Measurements from ENCODE around the gene ARL8A.

The ARL8A gene

DNA sequence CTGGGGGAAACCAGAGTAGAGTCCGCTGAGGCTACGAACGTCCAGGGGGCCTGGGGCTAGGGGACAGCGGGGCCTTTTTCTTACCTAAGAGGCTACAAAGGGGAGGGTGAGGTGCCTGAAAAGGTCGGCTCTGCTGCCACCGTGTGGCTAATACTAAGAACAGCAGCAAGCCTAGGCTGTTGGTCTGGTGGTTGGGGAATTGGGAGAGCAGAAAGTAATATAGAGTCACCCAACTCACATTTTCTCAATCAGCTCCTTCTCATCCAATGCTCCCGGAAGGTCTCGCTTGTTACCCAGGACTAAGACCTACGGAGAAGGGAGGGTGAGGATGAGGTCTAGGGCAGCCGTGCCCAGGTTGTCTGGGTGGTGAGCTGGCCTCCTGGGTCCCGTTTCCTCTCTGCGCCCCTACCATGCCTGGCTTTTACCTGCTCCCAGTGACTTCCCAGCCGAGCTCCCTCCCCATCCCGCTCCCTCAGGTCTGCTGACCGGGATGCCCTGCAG is 9.3 kb downstream of the ARL8A start:
- DNase-seq (ENCODE audit: low spot score): peak; percentile 92

DNA sequence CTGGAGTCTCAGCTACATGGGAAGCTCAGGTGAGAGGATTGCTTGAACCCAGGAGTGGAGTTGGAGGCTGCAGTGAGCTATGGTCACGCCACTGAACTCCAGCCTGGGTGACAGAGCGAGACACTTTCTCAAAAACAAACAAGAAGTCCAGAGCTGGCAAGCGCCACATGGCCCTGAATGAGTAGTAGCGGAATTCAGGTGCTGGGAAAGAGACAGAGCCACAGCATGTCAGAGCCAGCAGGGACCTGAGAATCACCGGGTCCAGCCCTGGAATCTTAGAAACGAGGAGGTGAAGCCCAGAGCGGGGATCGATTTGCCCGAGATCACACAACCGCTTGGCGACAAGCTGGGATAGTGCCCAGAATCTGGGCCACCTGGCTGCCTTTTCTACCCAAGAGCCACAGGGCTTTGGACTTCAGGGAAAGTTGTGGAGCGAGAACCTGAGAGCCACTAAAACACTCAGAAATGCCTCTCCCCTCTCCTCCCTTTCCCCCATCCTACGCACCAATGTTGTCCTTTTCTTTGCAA is 9.8 kb downstream of the ARL8A start:
- DNase-seq (ENCODE audit: low spot score): no peak

DNA sequence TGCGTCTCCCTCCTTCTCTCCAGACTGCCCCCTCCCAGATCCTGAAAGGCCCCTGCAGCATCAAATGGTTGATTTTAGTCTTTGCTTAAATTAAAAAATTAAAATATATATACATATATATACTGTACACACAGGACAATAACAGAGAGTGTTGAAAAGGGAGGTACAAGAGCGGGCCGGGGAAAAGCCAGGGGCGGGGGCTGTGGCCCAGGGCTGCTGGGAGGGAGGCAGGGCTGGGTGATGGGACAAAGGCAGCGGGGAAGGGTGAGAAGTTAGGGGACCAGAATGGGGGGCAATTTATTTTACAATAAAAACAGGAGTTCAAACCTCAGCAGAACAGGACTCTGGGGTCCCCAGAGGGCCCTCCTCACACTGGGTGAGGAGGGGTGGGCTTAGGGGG is 10.5 kb downstream of the ARL8A start:
- DNase-seq (ENCODE audit: low spot score): no peak

DNA sequence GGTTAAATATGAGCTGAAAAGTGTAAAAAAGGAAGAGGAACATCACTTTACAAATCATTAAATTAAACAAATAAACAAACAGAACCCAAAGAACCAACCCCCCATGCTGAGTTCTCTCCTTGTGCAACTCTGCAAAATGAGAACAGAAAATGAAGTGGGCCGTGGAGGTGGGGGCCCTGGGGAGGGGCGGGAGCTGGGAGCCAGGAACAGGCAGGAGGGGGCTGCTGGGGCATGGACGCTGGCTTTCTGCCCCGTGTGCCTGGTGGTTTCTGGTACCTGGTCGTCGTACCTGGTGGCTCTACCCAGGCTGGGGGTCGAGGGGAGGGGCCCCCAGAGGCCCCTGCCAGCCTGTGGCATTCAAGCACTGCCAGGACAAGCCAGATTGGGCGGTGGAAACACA is 11.0 kb downstream of the ARL8A start:
- no peak for DNase-seq (ENCODE audit: low spot score)

DNA sequence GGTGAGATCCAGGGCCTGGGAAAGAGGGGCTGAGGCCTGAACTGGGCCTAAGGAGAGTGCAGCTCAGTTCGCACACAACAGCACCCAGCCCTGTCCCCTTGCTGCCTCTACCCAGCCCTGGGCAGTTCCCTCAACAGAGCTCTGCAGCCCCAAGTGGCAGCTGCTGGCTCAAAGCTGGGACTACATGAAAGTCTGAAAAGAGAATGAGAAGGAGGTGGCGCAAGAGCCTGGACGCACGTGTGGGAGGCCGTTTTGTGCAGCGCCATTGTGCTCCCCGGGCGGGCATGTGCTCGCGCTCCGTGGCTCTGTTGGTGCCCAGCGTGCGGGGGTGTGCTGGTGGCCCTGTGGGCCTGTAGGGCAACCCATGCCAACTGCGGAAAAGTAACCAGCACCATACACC is 11.5 kb downstream of the ARL8A start:
- no peak for DNase-seq (ENCODE audit: low spot score)

DNA sequence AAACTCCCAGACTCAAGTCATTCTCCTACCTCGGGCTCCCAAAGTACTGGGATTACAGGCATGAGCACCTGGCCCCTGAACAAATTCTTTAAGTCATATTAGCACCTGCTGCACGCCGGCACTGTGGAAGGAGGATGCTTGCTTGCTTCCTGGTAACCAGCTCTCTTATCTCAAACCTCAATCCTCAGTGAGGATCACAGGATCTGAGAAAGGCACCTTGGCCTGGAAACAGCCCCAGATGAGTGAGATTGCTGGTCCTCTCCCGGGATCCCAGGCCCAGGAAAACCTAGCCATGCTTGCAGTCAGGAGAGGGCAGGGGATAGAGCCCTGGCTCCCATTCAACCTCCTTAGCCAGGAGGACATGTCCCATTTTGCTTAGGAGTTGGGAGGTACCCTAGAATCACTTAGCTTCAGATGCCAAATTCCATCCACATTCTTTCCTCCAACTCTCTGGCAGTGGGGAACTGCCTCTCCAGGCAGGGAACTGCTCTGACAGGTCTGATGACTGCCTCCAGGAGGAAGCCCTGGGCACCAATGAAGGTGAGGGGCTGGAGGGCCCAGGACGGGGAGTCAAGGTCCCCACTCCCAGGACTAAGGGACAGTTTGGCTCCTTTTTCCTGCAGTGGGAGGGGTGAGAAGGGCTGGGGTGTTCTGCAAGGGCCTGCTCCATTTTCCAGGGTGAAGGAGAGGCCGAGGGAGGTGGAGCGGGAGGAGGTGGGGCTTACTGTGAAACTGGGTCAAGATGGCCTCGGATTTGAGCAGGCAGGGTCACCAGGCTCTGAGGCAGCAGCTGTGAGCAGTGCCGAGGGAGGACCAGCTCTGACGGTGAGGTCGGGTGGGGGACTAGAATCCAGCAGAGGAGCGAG is 12.3 kb downstream of the ARL8A start:
- DNase-seq (ENCODE audit: low spot score): peak; percentile 24

DNA sequence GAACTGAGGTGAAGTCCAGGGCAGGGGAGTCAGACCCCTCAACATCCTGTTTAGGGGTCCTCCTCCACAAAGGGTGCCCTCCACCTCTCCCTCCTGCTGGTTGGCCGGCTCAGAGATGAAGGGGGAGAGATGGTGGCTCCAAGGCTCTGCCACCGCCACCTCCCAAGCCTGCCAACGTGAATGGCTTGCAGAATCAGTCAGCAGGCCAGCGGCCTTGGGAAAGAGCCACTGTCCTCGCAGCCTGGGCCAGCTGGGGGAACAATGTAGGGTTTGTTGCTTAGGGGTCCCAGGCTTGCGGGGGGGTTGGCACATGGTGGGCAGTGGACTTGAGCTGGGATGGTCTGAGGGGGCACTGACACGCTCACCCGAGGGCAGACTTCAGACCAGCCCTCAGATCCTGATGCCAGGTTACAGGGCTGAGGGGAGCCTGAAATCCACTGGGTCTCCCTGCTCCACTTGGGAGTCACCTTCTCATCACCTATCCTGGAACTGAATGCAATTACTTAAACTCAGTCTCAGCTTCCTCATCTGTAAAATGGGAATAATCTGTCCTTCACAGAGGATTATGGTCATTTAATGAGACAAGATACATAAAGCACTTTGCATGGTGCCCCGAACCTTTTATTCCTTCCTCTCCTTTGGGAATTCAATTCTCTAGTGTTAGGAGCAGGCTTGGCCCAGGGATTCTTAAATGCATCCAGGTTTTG is 13.6 kb downstream of the ARL8A start:
- no peak for DNase-seq (ENCODE audit: low spot score)

DNA sequence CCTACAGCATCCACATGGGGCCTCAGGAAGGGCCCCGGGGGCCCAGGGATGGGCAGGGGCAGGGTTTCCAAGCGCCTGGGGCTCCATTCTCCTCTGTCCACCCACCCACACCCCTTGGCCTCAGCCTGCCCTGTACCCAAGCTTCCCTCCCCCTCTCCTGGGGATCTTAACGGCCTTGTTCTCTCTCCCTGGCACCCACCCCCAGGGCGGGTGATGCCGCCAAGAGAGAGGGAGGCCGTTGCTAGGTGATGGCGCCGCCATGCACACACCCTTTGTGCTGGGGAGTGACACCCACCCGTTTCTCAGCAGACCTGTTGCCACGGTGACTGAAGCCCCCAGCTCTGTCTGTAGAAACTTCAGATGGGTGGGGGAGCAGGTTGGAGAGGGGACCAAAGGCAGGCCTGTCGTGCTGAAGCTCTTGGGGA is 14.2 kb downstream of the ARL8A start:
- DNase-seq (ENCODE audit: low spot score): no peak

DNA sequence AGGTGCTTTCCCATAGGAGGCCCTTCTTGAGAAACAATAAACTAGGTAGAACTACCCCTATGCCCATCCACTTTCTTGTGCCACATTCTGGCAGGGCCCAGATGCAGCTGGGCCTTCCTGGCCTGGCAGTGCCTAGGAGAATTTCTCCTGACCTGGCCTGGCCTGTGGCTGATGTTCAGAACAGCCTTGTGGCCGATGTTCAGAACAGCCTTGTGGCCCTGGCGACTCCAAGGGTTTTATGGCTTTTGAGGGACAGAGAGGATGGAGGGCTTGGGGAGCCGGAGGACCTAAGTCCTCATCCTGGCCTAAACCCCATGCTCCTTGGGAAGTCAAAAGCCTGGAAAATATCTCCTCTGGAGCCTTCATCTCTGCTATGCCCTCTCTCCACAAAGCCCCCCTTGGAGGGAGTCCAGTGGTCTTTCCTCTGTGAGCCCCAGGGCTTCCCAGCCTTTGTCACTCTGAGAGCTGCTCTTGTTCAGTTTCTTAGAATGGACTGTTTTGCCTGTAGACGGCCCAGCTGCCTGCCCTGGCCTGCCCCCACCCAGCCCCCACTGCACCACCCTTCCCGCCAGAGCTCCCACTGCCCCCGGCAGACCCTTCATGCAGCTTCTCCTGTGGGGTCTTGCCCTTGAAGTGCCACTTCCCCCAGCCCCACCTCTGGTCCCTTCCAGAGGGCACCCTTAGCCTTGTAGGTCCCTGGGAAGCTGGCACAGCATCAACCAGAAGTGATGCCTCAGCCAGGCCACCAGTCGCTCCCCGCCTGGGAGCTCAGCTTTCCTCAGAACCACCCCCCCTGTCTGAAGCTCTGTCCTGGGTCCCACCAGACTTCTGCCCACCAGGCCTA is 14.9 kb downstream of the ARL8A start:
- DNase-seq (ENCODE audit: low spot score): no peak

DNA sequence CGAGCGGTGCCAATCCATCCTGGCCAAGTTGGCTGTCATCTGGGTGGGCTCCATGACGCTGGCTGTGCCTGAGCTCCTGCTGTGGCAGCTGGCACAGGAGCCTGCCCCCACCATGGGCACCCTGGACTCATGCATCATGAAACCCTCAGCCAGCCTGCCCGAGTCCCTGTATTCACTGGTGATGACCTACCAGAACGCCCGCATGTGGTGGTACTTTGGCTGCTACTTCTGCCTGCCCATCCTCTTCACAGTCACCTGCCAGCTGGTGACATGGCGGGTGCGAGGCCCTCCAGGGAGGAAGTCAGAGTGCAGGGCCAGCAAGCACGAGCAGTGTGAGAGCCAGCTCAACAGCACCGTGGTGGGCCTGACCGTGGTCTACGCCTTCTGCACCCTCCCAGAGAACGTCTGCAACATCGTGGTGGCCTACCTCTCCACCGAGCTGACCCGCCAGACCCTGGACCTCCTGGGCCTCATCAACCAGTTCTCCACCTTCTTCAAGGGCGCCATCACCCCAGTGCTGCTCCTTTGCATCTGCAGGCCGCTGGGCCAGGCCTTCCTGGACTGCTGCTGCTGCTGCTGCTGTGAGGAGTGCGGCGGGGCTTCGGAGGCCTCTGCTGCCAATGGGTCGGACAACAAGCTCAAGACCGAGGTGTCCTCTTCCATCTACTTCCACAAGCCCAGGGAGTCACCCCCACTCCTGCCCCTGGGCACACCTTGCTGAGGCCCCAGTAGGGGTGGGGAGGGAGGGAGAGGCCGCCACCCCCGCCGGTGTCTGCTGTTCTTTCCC is 16.5 kb downstream of the ARL8A start:
- DNase-seq (ENCODE audit: low spot score): no peak

DNA sequence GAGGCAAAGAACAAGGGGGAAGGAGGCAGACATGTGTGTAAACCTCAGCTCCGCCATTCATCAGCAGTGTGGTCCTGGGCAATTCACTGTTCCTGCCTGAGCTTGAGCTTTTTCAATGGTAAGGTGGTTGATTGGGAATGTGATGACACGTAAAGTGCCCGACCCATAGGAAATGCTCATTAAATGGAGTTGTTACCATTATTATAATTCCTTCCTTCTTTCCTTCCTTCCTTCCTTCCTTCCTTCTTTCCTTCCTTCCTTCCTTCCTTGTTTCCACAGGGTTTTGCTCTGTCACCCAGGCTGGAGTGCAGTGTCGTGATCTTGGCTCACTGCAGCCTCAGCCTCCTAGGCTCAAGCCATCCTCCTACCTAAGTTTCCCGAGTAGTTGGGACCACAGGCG is 17.5 kb downstream of the ARL8A start:
- no peak for DNase-seq (ENCODE audit: low spot score)

DNA sequence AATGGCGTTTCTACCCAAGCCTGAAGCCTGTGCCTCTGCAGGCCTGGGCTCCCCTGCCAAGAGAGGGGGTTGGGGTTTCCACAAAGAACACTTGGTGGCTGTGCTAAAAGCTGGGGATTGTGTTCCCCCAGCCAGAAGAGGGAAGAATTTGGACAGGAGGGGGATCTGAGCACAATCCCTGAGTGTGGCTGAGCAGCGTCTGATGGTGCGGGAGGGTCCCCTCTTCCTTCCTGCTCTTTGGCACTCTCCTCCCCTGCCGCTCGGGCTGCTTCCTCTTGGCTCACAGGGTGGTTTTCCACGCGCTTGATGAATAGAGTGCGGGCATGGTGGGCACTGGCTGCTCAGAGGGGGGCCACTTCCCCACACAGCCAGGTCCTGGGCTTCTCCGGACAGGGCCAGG is 18.1 kb downstream of the ARL8A start:
- no peak for DNase-seq (ENCODE audit: low spot score)

DNA sequence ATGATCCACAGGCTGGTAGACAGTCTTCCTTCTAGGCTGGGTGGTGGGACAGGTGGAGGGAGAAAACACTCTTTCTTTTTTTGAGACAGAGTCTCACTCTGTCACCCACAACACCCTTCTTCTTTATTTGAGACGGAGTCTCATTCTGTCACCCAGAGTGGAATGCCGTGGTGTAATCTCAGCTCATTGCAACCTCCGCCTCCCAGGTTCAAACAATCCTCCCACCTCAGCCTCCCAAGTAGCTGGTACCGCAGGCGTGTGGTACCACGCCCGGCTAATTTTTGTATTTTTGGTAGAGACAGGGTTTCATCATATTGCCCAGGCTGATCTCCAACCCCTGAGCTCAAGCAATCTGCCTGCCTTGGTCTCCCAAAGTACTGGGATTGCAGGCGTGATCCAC is 18.9 kb downstream of the ARL8A start:
- DNase-seq (ENCODE audit: low spot score): no peak

DNA sequence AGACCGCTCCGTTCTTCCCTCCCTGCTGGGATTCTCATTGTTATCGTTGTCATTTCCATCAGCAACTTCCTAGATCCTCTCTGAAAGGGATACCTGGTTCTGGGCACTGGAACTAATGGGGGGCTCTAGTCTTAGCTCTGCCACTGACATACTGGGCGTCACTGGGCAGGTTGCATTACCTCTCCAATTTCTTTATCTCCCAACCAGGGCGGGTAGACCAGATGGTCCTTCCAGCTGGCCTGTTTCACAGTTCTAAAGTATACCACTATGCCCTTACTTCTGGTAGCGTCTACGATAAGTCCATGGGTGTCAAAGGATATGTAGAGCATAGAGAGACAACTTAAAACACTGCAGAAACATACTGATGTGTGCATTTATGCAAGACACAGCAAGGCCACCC is 20.4 kb downstream of the ARL8A start:
- DNase-seq (ENCODE audit: low spot score): no peak

DNA sequence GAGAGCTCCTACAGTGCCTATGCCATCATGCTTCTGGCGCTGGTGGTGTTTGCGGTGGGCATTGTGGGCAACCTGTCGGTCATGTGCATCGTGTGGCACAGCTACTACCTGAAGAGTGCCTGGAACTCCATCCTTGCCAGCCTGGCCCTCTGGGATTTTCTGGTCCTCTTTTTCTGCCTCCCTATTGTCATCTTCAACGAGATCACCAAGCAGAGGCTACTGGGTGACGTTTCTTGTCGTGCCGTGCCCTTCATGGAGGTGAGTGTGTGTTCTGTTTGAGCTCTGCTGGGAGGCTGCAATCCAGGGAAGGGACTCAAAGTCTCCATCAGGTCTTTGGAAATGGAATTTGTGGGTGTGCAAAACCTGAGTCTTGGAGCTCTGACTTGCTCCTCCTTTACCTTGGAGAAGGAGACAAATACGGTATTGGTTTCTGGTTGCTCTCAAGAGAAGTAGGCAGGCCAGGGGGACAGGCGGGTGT is 21.2 kb downstream of the ARL8A start:
- no peak for DNase-seq (ENCODE audit: low spot score)

DNA sequence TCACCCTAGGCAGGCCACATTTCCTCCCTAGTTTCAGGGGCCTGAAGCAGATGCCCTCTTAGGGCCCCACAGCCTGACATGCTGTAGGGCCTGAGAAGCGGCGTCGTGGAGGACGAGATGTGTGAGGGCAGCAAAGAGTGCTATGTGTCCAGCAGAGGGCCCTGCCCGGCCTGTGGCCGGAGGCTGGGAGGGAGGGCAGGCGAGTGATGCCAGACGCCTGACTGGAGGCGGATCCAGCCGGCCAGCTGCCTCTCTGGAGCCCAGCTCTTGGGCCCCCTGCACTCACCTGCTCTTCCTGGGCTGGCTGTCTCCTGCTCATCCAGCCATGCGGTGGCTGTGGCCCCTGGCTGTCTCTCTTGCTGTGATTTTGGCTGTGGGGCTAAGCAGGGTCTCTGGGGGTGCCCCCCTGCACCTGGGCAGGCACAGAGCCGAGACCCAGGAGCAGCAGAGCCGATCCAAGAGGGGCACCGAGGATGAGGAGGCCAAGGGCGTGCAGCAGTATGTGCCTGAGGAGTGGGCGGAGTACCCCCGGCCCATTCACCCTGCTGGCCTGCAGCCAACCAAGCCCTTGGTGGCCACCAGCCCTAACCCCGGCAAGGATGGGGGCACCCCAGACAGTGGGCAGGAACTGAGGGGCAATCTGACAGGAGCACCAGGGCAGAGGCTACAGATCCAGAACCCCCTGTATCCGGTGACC is 21.8 kb downstream of the ARL8A start, which contains the start of gene GPR37L1:
Gene GPR37L1, plus strand, starts transcription at position 279 of the 697 bp plus-strand sequence. Its CDS starts 47 bp downstream, at position 326.
- peak; percentile 67 for DNase-seq (ENCODE audit: low spot score)

DNA sequence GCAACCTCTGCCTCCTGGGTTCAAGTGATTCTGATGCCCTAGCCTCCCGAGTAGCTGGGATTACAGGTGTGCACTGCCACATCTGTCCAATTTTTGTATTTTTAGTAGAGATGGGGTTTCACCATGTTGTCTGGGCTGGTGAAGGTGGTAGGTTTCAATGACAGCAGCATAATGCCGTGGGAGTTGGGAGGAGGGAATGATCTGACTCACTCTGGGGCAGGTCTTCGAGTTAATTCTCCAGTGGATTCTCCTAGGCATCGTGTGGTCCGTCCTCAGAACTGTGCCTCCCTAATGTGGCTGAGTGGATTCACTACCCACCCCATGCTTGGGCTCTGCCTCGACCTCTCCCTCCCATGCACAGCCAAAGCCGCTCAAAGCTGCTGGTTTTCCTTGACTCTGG is 23.5 kb downstream of the ARL8A start:
- no peak for DNase-seq (ENCODE audit: low spot score)

DNA sequence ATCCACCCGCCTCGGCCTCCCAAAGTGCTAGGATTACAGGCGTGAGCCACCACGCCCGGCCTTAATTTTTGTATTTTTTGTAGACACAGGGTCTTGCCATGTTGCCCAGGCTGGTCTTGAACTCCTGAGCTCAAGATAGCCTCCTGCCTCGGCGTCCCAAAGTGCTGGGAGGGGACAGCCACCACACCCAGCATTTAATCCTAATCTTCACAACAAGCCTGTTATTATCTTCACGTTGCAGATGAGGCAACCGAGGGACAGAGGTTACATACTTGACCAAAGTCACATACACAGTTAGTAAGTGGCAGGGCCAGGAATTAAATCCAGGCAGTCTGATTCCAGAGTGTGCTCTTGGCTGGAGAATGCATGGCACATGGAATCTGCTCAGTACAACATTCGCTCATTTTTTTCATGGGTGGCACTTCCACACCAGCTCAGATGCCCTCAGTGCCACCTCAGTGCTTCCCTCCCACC is 26.6 kb downstream of the ARL8A start:
- no peak for DNase-seq (ENCODE audit: low spot score)

DNA sequence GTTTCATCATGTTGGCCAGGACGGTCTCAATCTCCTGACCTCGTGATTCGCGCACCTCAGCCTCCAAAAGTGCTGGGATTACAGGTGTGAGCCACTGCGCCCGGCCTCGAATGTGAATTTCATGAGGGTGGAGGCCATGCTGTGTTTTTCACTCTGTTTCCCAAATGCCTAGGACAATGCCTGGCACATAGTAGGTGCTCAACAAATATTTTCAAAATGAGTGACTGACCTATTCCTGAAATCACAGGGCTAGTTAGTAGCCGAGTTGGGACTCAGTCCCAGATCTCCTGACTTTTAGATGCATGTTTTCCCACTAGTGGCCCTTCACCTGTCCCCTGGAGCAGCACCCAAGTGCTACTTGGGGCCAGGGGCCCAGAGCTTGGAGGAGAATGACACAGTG is 28.2 kb downstream of the ARL8A start:
- DNase-seq (ENCODE audit: low spot score): no peak

DNA sequence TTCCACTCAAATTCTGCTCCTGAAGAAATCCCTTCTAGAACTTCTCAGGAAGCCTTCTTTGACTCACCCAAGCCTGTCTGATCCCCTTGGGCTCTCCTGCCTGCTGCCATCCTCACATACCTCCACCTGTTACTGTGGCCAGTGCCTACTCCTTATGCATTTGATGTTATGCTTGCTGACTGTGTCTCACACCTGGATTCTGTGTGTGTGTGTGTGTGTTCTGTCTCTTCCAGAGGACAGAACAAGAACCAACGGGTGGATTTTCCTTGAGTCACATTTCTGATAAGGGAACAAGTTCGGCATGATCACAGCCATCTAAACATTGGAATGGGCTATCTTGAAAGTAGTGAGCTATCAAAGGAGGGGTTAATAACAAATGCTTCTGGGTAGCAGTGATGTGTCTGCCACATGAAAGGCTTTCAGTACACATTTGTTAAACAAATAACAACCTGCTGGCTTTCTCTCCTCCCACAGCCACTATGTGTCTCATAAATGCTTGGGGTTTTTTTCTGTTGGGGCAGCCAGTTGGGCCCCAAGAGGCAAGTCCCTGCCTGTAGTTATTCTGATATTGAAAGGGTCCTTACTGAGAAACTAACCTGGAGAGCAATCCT is 30.7 kb downstream of the ARL8A start:
- DNase-seq (ENCODE audit: low spot score): no peak

All from GM03348 (cell line).